Smooth muscle cell (in vitro differentiated cells): Measurements from ENCODE around the gene LRRK1. TPM values are rescaled to one million over a fixed set of nuclear protein-coding genes. Genes with fewer than 3 reads are reported as not detected.

Experiments
- DNase-seq: peaks from one replicate; lab custom pipeline; 2025; ENCODE audit not compliant: unreplicated experiment; lab: John Stamatoyannopoulos, UW
- H2AFZ ChIP-seq: fragments of 200-600 bp; sonication (generic); 2 replicates; pipeline ENCODE4 v1.6.0; 2016; ENCODE audit warnings: antibody characterized with exemption, low read depth, mild to moderate bottlenecking
- H3F3A ChIP-seq: fragments of 200-600 bp; sonication (generic); 2 replicates; pipeline ENCODE4 v1.6.0; 2017; ENCODE audit warnings: antibody characterized with exemption, low read depth
- H3K27ac ChIP-seq: fragments of 200-600 bp; sonication (generic); 2 replicates; pipeline ENCODE4 v1.5.1; 2016; ENCODE audit warnings: low read depth, mild to moderate bottlenecking
- H3K27me3 ChIP-seq: fragments of 200-600 bp; sonication (generic); 2 replicates; pipeline ENCODE4 v1.6.1; 2016; ENCODE audit warnings: low read depth, mild to moderate bottlenecking
- H3K36me3 ChIP-seq: fragments of 200-600 bp; sonication (generic); 2 replicates; pipeline ENCODE4 v1.5.1; 2016; ENCODE audit warnings: low read depth
- H3K4me1 ChIP-seq: fragments of 200-600 bp; sonication (generic); 2 replicates; pipeline ENCODE4 v1.5.1; 2016; ENCODE audit warnings: low read depth
- H3K4me2 ChIP-seq: fragments of 200-600 bp; sonication (generic); 2 replicates; pipeline ENCODE4 v1.6.0; 2016; ENCODE audit warnings: mild to moderate bottlenecking
- H3K4me3 ChIP-seq: fragments of 200-600 bp; sonication (generic); 2 replicates; pipeline ENCODE4 v1.5.1; 2016; ENCODE audit warnings: mild to moderate bottlenecking
- H3K79me2 ChIP-seq: fragments of 200-600 bp; sonication (generic); 2 replicates; pipeline ENCODE4 v1.6.0; 2016; ENCODE audit warnings: low read depth, mild to moderate bottlenecking
- H3K9ac ChIP-seq: fragments of 200-600 bp; sonication (generic); 2 replicates; pipeline ENCODE4 v1.6.0; 2016; ENCODE audit warnings: low read depth
- H3K9me3 ChIP-seq: fragments of 200-600 bp; sonication (generic); replicated peaks from 2 replicates; pipeline ENCODE4 v1.5.1; 2016; ENCODE audit warnings: low read depth
- H4K20me1 ChIP-seq: fragments of 200-600 bp; sonication (generic); 2 replicates; pipeline ENCODE4 v1.6.0; 2016; ENCODE audit warnings: low read depth
- CTCF ChIP-seq: fragments of 200-600 bp; sonication (generic); IDR thresholded peaks from 2 replicates; pipeline ENCODE4 v1.5.1; 2017; ENCODE audit warnings: borderline replicate concordance, mild to moderate bottlenecking, antibody characterized with exemption; ENCODE audit not compliant: insufficient read depth, poor library complexity, severe bottlenecking
- WGBS: methylation state at CpG from one replicate; pipeline ENCODE4 v1.1.7; 2016; ENCODE audit warnings: low lambda C conversion rate; 5-methylcytosine and 5-hydroxymethylcytosine counted together
- polyA plus RNA-seq: library from polyadenylated mRNA; unstranded; fragments of >200 nt; fragmentation: Nextera tagmentation; extraction: Ambion mirVana; gene quantifications from 2 replicates; pipeline ENCODE4 v1.2.1, GENCODE V29; 2016
- total RNA-seq: library from RNA; depleted of rRNA; stranded (reverse); fragments of >200 nt; gene quantifications from 2 replicates; pipeline ENCODE4 v1.2.3, GENCODE V29; 2014

LRRK1 gene
- total and polyA plus RNA-seq, 2 experiments from 2014 or later: 1.1 to 1.6 TPM

- TF ChIP-seq CTCF: no peak
- Histone ChIP-seq H3K9ac (no peak overlapping the region), H4K20me1 (no peaks in the 10 kb centered on the region), H3K36me3 (no peaks in the 10 kb centered on the region), H3K27ac (no peak overlapping the region), H3K27me3 (no peaks in the 10 kb centered on the region), H3K4me1 (peaks cover 6% of the 10 kb centered on the region), H3K4me3 (no peak overlapping the region), H3F3A (peaks cover 12% of the 10 kb centered on the region), H3K9me3 (no peaks in the 10 kb centered on the region), H2AFZ (no peak overlapping the region), H3K4me2 (no peak overlapping the region), H3K79me2 (no peaks in the 10 kb centered on the region)
- 97% methylated on average over 15 of the region's 15 CpGs for WGBS
- no peak for DNase-seq
Measured at GRCh38 chr15:101100118-101100517, 181.0 kb downstream of the LRRK1 start.

GRCh38 chr15:101100593-101101442 is 181.7 kb downstream of the LRRK1 start:
- WGBS: 97% methylated on average over 29 of the region's 29 CpGs
- Histone ChIP-seq H3K4me1 (peaks cover 13% of the 10 kb centered on the region), H3K9me3 (no peaks in the 10 kb centered on the region), H3K27me3 (no peaks in the 10 kb centered on the region), H3K4me2 (no peak overlapping the region), H3K79me2 (no peaks in the 10 kb centered on the region), H3K9ac (no peak overlapping the region), H3K27ac (no peak overlapping the region), H3K4me3 (no peak overlapping the region), H2AFZ (no peak overlapping the region), H4K20me1 (no peaks in the 10 kb centered on the region), H3K36me3 (no peaks in the 10 kb centered on the region), H3F3A (peaks cover 12% of the 10 kb centered on the region)
- DNase-seq: no peak
- no peak for TF ChIP-seq CTCF

- 98% methylated on average over 3 of the region's 3 CpGs for WGBS
- no peak for DNase-seq
- no peak for TF ChIP-seq CTCF
- Histone ChIP-seq H3F3A (peaks cover 12% of the 10 kb centered on the region), H3K4me2 (no peak overlapping the region), H3K4me1 (peaks cover 16% of the 10 kb centered on the region), H3K9me3 (no peaks in the 10 kb centered on the region), H3K4me3 (no peak overlapping the region), H3K27me3 (no peaks in the 10 kb centered on the region), H4K20me1 (no peaks in the 10 kb centered on the region), H3K9ac (no peak overlapping the region), H2AFZ (no peak overlapping the region), H3K36me3 (no peaks in the 10 kb centered on the region), H3K27ac (no peak overlapping the region), H3K79me2 (no peaks in the 10 kb centered on the region)
Measured at GRCh38 chr15:101101676-101102075, 182.5 kb downstream of the LRRK1 start.

GRCh38 chr15:101102746-101103145 is 183.6 kb downstream of the LRRK1 start:
- Histone ChIP-seq H3K79me2 (no peaks in the 10 kb centered on the region), H3K4me3 (no peak overlapping the region), H3K36me3 (no peaks in the 10 kb centered on the region), H3K9ac (no peak overlapping the region), H3K4me1 (peaks cover 16% of the 10 kb centered on the region), H4K20me1 (no peaks in the 10 kb centered on the region), H3K27me3 (no peaks in the 10 kb centered on the region), H3F3A (peaks cover 23% of the 10 kb centered on the region), H3K9me3 (no peaks in the 10 kb centered on the region), H3K4me2 (no peak overlapping the region), H2AFZ (no peak overlapping the region), H3K27ac (no peak overlapping the region)
- no peak for TF ChIP-seq CTCF
- no peak for DNase-seq
- 96% methylated on average over 5 of the region's 5 CpGs for WGBS
